ENCODE data around the gene DHRSX.

DNA sequence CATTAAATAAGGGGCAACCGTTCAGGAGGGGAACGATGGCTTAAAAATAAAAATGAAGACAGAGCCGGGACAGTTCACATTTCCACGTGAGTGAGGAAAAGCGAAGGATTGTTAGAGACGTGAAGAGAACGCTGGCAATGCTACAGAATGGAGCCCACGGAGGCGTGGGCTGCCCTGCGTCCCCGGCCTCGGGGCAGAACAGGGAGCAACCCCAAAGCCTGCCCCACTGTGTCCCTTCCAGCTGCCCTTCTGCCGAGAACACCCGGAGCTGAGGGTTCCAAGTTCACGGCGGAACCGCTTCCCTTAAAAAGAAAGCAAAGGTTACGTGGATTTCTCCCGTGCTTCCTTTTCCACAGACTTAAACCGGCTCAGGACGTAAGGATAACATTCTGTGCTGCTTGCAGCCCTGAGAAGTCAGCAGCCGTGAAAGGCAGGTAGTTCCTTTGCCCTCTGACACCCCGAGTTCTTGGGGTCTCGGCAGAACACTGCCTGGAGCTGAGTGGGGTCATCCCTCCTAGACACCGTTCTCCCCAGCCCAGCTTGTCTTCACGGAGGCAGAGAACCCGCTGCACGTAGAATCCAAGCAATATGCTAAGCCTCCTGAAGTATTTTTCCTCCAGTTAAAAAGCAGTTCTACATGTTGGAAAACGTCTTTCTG lies 14.2 kb downstream of the DHRSX start:
- no peak for TF ChIP-seq POLR2AphosphoS5 (IDR thresholded peaks at IDR 0.05; ENCODE audit: control insufficient read depth, insufficient read depth, low read depth, low read length)
- no peak for TF ChIP-seq CHD7 (IDR thresholded peaks at IDR 0.05; ENCODE audit: low read depth, low read length)
- TF ChIP-seq ZNF444 (CRISPR knock-in tag; IDR thresholded peaks at IDR 0.05), result no peak
- TF ChIP-seq SREBF1 (IDR thresholded peaks at IDR 0.05; ENCODE audit: borderline replicate concordance, low read depth, low read length), result no peak
